Measurements from ENCODE around the gene MED27. TPM values are rescaled to one million over a fixed set of nuclear protein-coding genes. Genes with fewer than 3 reads are reported as not detected.

MED27 gene
- total and polyA plus RNA-seq, 2 of the 13 experiments (the other 11 are each of a cell fraction or from before 2014, with no cell fraction given): 16.9 to 19.0 TPM

DNA sequence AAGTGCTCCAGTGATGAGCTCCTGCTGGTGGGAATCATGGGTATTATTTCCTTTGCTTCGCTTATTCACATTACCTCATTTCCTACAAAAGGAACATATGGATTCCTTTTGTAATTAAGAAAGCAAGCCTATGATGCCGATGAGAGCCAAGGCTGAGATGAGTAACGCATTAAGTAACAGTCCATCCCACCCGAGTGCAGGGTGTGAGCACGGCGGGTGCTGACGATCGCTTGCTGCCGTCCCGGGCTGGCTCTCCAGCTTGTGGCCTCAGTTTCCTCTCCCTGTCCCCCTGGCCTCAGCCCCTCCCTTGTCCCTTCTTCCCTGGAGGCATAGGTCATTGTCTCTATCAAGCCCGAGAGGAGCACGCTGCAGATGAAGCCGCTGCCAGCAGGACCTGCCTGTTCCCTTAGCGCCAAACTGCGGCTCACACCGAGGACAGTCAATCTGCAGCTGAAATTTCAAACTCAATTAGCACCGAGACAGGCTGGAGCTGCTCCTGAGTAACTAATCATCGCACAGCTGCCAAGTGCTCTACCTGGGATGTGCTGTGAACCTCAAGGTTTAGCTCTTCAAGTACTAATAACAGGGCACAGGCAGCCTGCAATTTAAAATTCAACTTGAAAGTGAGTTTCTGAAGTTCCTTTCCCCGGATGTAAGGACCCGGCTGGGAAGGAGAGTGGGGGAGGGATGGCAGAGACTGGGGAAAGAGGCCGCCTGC is 224.6 kb downstream of the MED27 start:
- no TSS peak for BruUV-seq (replicated peaks)
- in situ Hi-C loops (cut with HindIII; ENCODE audit: extremely low pct_ligation_motif_present, low pct_unique_long_range_greater_than_20kb): no loop called here
- no peaks in the 10 kb centered on the region for H3K4me1 ChIP-seq (ENCODE audit: insufficient read depth, low read length)
- no peak overlapping the region for H2AFZ ChIP-seq (ENCODE audit: low read length)
- H3K27me3 ChIP-seq (ENCODE audit: control insufficient read depth in 1 of 2, insufficient read depth in 2 of 2, low read length in 2 of 2): no peaks in the 10 kb centered on the region; a peak in 1 of 5 replicates
- DNase-seq (ENCODE audit: low spot score) (no peak), ATAC-seq (no peak), FAIRE-seq (no peak)
- TF ChIP-seq, protein P1, sequence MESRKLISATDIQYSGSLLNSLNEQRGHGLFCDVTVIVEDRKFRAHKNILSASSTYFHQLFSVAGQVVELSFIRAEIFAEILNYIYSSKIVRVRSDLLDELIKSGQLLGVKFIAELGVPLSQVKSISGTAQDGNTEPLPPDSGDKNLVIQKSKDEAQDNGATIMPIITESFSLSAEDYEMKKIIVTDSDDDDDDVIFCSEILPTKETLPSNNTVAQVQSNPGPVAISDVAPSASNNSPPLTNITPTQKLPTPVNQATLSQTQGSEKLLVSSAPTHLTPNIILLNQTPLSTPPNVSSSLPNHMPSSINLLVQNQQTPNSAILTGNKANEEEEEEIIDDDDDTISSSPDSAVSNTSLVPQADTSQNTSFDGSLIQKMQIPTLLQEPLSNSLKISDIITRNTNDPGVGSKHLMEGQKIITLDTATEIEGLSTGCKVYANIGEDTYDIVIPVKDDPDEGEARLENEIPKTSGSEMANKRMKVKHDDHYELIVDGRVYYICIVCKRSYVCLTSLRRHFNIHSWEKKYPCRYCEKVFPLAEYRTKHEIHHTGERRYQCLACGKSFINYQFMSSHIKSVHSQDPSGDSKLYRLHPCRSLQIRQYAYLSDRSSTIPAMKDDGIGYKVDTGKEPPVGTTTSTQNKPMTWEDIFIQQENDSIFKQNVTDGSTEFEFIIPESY (CRISPR knock-in tag; IDR thresholded peaks at IDR 0.05): peak; percentile 92
- TF ChIP-seq JUND (CRISPR knock-in tag; IDR thresholded peaks at IDR 0.05) (no peak), ZNF317 (CRISPR knock-in tag; IDR thresholded peaks at IDR 0.05) (no peak), ZFP37 (CRISPR knock-in tag; IDR thresholded peaks at IDR 0.05; ENCODE audit: borderline replicate concordance) (no peak), KMT2B (CRISPR knock-in tag; IDR thresholded peaks at IDR 0.05) (no peak), E2F2 (CRISPR knock-in tag; IDR thresholded peaks at IDR 0.05; ENCODE audit: borderline replicate concordance) (no peak), TEAD2 (CRISPR knock-in tag; IDR thresholded peaks at IDR 0.05) (no peak)
- TF ChIP-seq, protein P2, sequence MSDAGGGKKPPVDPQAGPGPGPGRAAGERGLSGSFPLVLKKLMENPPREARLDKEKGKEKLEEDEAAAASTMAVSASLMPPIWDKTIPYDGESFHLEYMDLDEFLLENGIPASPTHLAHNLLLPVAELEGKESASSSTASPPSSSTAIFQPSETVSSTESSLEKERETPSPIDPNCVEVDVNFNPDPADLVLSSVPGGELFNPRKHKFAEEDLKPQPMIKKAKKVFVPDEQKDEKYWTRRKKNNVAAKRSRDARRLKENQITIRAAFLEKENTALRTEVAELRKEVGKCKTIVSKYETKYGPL (CRISPR knock-in tag; IDR thresholded peaks at IDR 0.05): no peak
- H3K27ac ChIP-seq (ENCODE audit: extremely low read length, insufficient read depth, low read length): no peak overlapping the region
- POLR2A ChIA-PET: no interaction called here
- intact Hi-C loops (cut with micrococcal nuclease; ENCODE audit: unreplicated experiment): no loop called here
- WGBS (ENCODE audit: low lambda C conversion rate): 59% methylated on average over 20 of the region's 21 CpGs
- no peak overlapping the region for H3K4me3 ChIP-seq (replicated peaks in 1 of 3; ENCODE audit: insufficient read depth in 1 of 3, low read depth in 2 of 3, low read length in 3 of 3)
- CTCF ChIA-PET (ENCODE audit: low intra/inter-chr PET ratio, low total read pairs): interaction anchor here (1.5 kb wide), 1 partner anchor 93 kb away, joined by 8 read pairs; no protein-coding TSS in a partner anchor
- no peaks in the 10 kb centered on the region for H3K9me3 ChIP-seq (ENCODE audit: low read length)
- no peaks in the 10 kb centered on the region for H3K79me2 ChIP-seq (ENCODE audit: insufficient read depth, low read length)
- H3K9ac ChIP-seq (ENCODE audit: insufficient read depth, low read depth, low read length): no peak overlapping the region
- no peaks in the 10 kb centered on the region for H4K20me1 ChIP-seq (ENCODE audit: insufficient read depth, low read length)
- H3K4me2 ChIP-seq (ENCODE audit: low read depth, low read length): no peak overlapping the region
- H3K36me3 ChIP-seq (replicated peaks in 1 of 2; ENCODE audit: control insufficient read depth in 1 of 2, insufficient read depth in 2 of 2, low read length in 2 of 2): peaks cover 0 to 5% of the 10 kb centered on the region in 2 experiments; a peak in 1 of 5 replicates
